H1 (cell line): ENCODE measurements around the gene EPB41L4A.

Experiments used
- EGR1 ChIP-seq: IDR thresholded peaks from 2 replicates; pipeline ENCODE4 v1.6.1; 2011; ENCODE audit warnings: low read depth, low read length, borderline replicate concordance
- EZH2 ChIP-seq: fragments of 200-600 bp; sonication (generic); IDR thresholded peaks from 2 replicates; pipeline ENCODE4 v1.7.1; 2012; ENCODE audit warnings: low read depth, mild to moderate bottlenecking, moderate library complexity, low read length, inconsistent platforms; ENCODE audit not compliant: severe bottlenecking
- HDAC2 ChIP-seq, 2 experiments: fragments of 300-600 bp in 1 of 2; sonication (generic) in 1 of 2; IDR thresholded peaks; 2 replicates each; pipeline ENCODE4 v1.6.1; 2011 to 2012; ENCODE audit warnings: low read depth in 2 of 2, low read length in 2 of 2, mild to moderate bottlenecking in 2 of 2, moderate library complexity in 2 of 2, borderline replicate concordance in 1 of 2, inconsistent platforms in 1 of 2
- POLR2A ChIP-seq, 2 experiments: IDR thresholded peaks; 1 replicate in 1 of 2; 2 replicates in 1 of 2; pipeline ENCODE4 v1.6.1; 2011; ENCODE audit warnings: low read depth in 2 of 2, low read length in 2 of 2, mild to moderate bottlenecking in 2 of 2; ENCODE audit errors: control extremely low read depth in 1 of 2
- RNF2 ChIP-seq: fragments of 200-900, 300-1000 bp; sonication (generic); IDR thresholded peaks from 2 replicates; pipeline ENCODE4 v1.7.1; 2016; ENCODE audit warnings: borderline replicate concordance, low read depth, mild to moderate bottlenecking, antibody characterized with exemption, low read length; ENCODE audit not compliant: poor library complexity, severe bottlenecking; ENCODE audit errors: missing control alignments
- TAF1 ChIP-seq: IDR thresholded peaks from 2 replicates; pipeline ENCODE4 v1.6.1; 2011; ENCODE audit warnings: mild to moderate bottlenecking, low read depth, low read length
- TCF12 ChIP-seq: IDR thresholded peaks from 2 replicates; pipeline ENCODE4 v1.6.1; 2011; ENCODE audit warnings: low read depth, mild to moderate bottlenecking, low read length
- YY1 ChIP-seq: IDR thresholded peaks from 2 replicates; pipeline ENCODE4 v1.6.1; 2011; ENCODE audit warnings: low read depth, mild to moderate bottlenecking, low read length
- TF ChIP-seq, protein P1 (sequence below), 3 experiments: IDR thresholded peaks; 1 replicate in 2 of 3; 2 replicates in 1 of 3; pipeline versions ENCODE4 v1.5.1 to v1.6.1; 2011; ENCODE audit warnings: low read length in 3 of 3, mild to moderate bottlenecking in 3 of 3, inconsistent platforms in 2 of 3, low read depth in 1 of 3, moderate library complexity in 1 of 3; ENCODE audit not compliant: insufficient read depth in 1 of 3; ENCODE audit errors: control extremely low read depth in 1 of 3
- TF ChIP-seq, protein P2 (sequence below): IDR thresholded peaks from 2 replicates; pipeline ENCODE4 v1.6.1; 2012; ENCODE audit warnings: inconsistent platforms

DNA sequence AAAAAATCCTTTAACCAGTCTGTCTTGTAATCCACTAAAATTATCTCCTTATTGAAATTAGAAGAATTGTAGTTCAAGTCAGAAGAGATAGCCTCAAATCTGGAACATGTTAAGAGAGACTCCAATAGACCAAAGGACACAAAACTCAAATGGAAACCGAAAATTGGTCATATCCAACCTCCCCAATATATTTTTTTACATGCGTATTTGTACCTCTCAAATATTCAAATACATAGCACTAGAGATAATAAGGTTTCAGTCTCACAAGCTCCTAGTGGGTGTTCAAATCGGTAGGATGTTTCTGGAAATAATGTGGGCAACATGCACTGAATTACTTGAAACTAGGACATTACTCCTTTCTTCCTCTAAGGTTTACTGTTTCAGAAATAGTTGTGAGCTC, 33.5 kb downstream of the EPB41L4A start:
- TF ChIP-seq, protein P1, sequence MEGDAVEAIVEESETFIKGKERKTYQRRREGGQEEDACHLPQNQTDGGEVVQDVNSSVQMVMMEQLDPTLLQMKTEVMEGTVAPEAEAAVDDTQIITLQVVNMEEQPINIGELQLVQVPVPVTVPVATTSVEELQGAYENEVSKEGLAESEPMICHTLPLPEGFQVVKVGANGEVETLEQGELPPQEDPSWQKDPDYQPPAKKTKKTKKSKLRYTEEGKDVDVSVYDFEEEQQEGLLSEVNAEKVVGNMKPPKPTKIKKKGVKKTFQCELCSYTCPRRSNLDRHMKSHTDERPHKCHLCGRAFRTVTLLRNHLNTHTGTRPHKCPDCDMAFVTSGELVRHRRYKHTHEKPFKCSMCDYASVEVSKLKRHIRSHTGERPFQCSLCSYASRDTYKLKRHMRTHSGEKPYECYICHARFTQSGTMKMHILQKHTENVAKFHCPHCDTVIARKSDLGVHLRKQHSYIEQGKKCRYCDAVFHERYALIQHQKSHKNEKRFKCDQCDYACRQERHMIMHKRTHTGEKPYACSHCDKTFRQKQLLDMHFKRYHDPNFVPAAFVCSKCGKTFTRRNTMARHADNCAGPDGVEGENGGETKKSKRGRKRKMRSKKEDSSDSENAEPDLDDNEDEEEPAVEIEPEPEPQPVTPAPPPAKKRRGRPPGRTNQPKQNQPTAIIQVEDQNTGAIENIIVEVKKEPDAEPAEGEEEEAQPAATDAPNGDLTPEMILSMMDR (IDR thresholded peaks at IDR 0.05; ENCODE audit: control extremely low read depth in 1 of 3, insufficient read depth in 1 of 3, low read depth in 1 of 3, low read length in 3 of 3) = no peak
- TF ChIP-seq TCF12 = no peak
- no peak for TF ChIP-seq POLR2A (IDR thresholded peaks at IDR 0.05; ENCODE audit: control extremely low read depth in 1 of 2, low read depth in 2 of 2, low read length in 2 of 2)
- TF ChIP-seq RNF2 = no peak
- TF ChIP-seq TAF1 = no peak
- TF ChIP-seq EZH2 = no peak
- TF ChIP-seq, protein P2, sequence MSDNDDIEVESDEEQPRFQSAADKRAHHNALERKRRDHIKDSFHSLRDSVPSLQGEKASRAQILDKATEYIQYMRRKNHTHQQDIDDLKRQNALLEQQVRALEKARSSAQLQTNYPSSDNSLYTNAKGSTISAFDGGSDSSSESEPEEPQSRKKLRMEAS = no peak
- no peak for TF ChIP-seq EGR1
- TF ChIP-seq YY1 = no peak
- no peak for TF ChIP-seq HDAC2 (IDR thresholded peaks at IDR 0.05; ENCODE audit: borderline replicate concordance in 1 of 2, low read depth in 2 of 2, low read length in 2 of 2)
